NCI-H526 (cell line): ENCODE measurements around the gene ACAD9.
"Not testable (repeated sequence)": the region's sequence is repeated elsewhere in the genome, so short reads cannot be mapped to it uniquely, and the experiment has no call there.

ENCODE experiments used
- DNase-seq, 2 experiments: peaks; one replicate each; lab custom pipeline; 2025; lab: John Stamatoyannopoulos, UW

ACAD9 gene

DNA sequence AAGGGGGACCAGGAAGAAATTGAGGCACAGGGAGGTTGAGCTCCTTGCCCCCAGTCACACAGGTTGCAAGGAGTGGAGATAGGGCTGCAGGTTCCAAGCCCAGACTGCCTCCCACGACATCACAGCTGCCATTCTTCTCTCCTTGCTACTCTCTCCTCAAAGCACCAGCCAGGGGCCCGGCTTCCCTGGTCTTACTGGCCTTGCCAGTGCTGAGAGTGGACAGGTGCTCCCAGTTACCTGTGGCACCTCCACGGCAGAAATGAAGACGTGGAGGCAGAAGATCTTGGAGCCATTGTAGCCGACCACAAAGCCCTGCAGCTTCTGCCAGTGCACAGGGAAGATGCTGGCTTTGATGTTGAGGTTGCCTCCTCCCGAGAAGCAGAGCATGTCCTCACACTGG lies 17.9 kb upstream of the ACAD9 start:
- DNase-seq: no peak

DNA sequence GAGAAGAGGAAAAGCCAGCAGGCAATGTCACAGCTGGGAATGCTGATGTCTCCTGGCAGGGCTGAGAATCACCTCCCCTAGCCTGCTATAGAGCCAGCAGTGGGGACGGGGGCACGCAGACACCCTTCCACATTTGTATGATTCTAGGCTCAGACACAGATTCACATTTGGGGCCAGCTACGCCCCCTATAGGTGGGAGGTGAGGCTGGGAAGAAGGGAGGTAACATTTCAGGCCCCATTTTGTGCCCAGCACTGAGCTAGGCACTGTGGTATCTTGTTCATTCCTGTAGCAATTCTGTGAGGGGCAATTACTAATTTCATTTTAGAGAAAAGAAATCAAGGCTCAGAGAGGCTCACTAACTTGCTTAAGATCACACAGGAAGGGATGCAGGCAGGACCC lies 15.9 kb upstream of the ACAD9 start:
- no peak for DNase-seq

DNA sequence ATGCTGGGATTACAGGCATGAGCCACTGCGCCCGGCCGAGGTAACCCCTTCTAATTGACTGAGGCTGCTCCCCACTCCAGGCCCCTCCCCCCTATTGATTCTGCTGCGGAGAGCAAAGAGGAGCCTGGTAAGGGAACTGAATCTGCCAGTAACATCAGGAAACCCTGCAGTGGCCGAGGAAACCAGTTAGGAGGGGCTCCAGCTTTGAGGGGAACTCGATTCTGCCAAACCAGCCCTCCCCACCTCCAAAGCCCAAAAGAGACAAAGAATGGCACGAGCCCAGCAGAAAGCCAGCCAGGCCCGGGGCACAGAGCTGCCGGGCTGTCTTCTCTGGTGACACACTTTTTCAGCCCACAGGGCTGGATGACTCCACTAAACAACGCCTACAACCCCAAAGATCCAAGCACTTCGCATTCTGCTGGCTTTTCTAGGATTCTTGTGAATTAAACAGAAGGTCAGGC lies 15.0 kb upstream of the ACAD9 start:
- DNase-seq: no peak

DNA sequence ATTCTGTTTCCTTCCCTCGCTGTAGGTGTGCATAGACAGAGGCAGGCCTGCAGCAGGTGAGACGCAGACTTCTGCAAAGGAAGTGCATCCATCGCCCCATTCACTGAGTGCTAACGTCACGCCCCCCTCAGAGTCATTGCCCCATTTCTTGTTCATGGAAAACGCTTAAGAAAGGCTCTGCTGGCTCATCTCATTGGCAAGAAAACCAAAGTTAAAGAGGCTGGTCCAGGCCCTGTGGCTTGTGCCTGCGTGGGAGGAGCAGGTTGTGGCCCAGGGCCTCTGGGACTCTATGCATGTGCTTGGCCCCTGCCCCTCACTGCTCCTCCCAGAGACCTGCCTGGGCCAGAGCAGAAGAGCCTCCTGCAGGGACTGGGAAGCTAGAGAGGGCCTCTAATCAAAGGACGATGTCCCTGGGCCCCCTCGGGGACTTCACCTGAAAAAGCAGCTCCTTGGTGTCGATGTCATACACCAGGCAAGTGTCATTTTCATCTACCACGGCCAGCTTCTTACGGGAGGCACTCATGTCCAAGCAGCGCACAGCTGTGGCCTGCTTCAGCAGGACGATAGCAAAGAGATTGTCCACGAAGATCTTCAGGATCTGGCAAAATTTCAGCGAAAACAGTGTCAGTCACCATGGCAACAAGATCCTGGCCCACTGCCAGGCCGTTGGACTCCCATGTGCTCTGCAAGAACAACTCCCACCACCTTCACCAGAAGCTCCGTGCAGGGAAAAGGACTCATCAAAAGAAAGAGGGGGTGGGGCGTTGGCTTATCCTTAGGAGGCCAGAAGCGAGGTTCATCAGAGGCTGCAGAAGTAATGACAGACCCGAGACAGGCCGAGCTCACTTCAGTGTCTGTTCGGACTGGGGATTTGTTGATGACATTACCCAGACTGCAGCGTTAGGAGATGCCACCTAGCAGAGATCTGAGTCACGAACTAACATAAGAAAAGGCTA lies 14.3 kb upstream of the ACAD9 start:
- DNase-seq: not testable (repeated sequence)

DNA sequence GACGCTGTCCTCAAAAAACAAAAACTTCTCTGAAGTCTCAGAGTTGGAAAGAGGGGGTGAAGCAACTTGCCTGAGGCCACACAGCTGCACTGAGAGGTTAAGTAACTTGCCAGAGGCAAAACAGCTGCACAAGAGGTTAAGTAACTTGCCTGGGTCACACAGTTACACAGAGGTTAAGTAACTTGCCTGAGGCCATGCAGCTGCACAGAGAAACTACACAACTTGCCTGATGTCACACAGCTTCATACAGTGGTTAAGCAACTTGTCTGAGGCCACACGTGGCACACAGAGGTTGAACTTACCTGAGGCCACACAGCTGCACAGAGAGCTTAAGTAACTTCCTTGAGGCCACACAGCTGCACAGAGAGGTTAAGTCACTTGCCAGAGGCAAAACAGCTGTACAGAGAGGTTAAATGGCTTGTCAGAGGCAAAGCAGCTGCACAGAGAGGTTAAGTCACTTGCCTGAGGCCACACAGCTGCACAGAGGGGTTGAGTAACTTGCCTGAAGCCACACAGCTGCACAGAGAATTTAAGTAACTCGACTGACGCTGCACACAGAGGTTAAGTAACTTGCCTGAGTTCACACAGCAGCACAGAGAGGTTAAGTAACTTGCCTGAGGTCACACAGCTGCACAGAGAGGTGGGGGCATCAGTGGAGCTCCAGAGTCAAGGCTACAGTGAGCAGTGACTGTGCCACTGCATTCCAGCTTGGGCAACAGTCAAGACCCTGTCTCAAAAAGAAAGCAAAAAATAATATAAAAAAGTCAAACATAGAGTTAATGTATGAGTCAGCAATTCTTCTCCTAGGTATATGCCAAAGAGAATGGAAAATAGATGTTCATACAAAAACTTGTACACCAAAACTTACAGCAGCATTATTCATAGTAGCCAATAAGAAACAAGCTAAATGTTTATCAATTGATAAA lies 12.0 kb upstream of the ACAD9 start:
- DNase-seq: no peak

DNA sequence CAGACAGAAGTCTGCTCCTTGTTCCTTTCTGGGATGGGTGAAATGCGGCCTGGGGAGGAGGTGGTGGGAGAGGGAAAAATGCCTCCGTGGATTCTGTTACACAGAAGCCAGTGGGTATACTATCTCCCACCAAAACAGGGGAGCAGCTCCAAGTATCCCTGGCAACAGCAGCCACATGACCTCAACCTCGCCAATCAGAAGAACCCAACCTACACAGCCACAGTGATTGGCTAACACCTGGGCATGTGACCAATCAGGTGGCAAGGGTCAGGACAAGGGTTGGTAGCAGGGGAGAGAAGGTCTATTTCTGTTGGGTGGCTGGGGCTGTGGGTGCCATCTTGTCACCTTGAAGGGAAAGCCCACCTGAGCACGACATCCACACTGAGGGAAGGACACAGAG lies 9.1 kb upstream of the ACAD9 start:
- no peak for DNase-seq

DNA sequence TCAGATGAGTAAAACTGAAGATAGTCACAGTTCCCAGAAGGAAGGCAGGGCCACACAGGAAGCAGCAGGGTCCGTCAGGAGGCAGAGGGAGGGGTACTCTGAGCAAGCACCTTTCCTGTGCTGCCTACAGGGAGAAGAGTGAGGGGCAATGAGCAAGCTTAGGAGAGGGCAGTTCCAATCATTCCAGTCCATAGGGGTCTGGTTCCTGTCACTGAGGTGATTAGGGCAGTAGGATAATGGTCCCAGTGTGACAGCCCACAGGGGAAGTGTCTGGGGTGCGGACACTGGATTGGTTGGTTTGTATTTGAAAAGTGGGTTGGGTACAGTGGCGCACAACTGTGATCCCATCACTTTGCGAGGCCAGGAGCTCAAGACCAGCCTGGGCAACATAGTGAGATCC lies 7.1 kb upstream of the ACAD9 start:
- DNase-seq: no peak

DNA sequence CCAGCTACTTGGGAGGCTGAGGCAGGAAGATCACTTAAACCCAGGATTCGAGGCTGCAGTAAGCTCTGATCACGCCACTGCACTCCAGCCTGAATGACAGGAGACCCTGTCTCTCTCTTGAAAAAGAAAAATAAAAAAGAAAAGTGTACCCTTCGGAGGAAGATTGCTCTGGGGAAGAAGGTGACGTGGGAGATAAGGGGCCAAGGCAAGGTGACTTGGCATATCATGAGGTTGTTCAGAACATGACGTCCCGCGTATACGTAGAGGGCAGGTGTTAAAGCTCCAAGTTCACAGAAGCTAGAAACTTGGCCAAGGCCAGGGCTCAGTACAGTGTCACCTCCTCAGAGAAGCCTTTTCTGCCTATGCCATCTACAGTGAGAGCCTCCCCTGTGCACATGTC lies 6.7 kb upstream of the ACAD9 start:
- DNase-seq: no peak

DNA sequence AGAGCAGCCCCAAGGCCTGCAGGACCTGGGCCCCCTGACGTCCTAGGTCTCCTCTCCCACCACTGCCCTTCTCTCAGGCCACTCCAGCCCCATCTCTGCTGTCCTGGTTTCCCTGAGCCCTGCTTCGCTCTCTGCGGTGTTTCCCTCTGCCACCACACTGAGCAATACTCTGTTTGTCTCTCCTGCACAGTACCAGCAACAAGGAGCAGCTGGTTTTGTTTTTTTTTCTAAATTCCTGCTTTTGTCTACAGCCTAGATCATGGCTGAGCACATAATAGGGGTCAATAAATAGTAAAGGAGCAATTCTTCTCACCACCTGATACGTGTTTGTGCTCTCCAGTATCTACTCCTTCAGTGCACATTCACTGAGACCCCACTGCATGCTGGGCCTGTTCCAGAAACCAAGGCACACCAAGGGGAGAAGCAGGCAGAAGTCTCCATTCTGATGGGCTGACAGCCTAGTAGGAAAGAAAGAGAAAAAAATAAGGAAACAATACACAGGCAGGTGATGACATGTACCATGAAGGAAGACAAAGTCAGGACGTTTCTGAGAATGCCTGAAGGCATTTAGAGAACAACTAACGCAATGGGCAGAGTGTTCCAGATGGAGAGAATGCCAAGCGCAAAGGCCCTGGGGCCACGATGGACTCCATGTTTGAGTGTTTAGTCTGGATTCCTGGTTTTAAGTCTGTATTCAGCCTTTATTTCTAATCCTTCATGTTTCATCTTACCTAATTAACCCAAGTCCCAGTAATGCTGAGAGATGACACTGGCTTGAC lies 6.0 kb upstream of the ACAD9 start:
- DNase-seq: no peak

DNA sequence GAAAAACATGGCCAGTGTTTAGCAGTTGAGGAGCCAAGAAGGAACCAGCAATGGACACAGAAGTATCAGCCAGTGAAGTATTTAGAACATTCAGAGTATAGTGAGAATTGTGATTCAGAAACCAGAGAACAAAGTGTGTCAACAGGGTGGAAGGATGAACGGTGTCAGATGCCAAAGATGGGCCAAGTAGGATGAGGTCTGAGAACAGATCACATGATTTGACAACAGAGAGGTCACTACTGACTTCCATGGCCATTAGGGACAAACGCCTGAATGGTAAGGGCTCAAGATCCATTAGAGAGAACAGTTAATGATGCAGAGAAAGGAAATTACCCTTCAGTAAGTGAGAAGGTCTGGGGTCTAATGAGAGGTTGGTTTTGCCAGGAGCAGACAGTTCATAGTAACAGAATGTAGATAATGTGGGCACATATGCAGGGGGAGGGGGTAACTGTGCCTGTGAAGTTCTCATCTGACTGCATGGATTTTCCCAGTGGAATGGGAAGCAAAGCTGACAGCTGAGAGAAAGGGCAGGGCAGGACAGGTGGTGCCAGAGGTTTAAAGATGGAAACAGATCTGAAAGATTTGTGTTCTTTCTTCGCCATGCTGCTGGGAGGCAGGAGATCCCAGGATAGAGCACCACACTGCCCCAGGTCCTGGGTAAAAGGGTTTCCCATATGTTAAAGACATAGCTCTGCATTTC lies 4.8 kb upstream of the ACAD9 start:
- no peak for DNase-seq

DNA sequence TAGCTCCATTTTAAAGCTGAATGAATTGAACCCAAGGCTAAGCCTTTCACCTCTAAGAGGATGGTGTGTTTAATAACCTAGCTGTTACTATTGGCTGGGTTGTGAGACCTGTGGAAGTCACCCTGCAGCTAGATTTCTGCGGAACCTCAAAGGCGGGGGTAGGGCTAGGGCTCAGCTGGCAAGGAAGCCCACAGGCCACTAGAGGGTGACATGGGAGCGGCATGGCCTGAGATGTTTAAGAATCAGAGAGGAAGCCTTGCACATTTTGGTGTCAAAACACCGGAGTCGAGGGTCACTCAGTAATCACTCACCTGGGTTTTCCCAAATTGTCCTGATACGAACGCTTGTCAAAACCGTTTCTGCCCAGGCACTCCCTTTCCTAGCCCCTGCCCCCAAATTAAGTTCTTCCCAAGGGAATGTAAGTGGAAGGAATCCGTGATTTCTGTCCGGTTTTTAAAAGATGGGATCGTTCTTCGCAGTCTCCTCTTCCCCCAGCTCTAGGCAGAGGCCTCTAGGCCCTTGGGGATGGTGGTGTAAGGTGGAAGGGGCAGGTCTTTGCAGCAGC lies 3.8 kb upstream of the ACAD9 start:
- DNase-seq: peak; percentile 18 to 60

DNA sequence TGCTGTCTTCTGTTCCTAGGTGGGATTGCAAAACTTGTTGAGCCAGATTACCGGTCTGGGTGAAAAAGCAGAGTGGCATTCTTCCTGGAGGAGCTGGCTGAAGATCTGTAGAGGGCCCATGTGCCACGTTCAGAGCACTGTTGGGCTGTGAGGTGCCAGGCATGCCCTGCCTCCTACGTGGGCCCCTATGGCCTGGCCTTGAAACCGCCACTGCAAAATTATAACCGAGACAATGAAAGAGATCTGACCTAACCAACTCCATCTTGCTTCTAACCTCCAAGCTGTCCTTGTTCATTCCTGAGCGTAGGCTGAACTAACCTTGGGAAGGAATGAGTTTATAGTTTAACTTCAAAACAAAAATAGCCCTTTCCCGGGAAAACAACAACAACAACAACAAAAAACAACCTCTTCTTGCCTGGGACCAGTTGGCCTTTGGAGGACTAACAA lies 1.4 kb upstream of the ACAD9 start:
- no peak for DNase-seq

DNA sequence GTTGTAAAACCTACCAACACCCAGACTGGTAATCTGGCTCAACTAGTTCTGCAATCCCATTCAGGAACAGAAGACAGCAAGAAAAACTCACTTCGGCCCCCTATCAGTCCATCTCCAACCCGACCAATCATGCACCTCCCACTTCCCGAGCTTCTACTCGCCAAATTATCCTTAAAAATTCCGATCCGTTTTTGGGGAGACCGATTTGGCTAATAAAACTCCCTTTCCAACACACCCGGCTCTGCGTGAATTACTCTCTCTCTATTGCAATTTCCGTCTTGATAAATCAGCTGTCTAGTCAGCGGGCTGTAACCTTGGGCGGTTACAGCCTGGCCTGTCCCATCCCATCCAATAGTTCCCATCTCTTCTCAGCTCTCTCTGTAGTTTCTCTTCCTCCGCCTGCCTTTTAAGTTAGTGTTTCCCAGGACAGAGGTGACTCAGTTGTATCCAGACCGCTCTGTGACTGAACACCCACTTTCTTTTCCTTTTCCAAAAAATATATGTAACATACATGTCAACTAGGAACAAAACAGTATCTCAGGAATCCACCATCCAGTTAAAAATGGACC lies 780 bp upstream of the ACAD9 start:
- peak in 1 of 2 experiments; percentile 49 for DNase-seq

DNA sequence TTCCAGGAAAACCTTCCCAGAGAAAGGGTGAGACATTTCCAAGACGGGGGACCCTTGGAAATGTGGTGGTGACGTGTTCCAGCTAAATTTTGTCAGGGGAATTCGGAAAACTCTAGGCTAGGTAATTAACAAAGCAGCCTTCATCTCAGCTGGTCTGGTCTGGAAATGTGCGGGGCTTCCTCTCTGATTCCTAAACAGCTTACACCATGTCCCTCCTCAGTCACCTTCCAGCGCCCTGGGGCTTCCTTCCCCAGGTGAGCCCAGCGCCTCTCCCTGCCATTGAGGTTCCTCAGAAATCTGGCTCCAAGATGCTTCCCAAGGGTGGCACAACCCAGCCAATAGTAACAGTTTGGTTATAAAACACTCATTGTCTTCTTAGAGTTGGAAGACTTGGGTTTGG lies 571 bp downstream of the ACAD9 start:
- peak in 1 of 2 experiments; percentile 40 for DNase-seq

DNA sequence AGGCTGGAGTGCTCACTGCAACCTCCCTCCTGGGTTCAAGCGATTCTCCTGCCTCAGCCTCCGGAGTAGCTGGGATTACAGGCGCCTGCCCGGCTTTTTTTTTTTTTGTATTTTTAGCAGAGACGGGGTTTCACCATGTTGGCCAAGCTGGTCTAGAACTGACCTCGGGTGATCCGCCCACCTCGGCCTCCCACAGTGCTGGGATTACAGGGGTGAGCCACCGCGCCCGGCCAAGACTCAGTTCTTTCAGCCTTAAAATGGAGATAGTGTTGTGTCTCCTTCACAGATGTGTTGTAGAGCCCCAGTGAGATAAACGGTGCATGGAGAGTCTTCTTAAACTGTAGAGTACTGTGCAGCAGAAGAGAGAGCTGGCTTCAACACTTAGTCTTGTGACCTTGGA lies 1.0 kb downstream of the ACAD9 start:
- DNase-seq: not testable (repeated sequence)

DNA sequence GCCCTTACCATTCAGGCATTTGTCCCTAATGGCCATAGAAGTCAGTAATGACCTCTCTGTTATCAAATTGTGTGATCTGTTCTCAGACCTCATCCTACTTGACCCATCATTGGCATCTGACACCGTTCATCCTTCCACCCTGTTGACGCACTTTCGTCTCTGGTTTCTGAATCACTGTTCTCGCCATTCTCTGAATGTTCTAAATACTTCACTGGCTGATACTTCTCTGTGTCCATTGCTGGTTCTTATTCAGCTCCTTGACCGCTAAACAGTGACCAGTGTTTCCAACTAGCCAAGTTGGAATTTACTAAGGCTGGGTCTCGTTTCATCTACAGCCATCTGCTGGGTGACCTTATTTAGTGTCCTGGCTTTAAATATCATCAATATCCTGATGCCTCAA lies 2.2 kb downstream of the ACAD9 start:
- no peak for DNase-seq

DNA sequence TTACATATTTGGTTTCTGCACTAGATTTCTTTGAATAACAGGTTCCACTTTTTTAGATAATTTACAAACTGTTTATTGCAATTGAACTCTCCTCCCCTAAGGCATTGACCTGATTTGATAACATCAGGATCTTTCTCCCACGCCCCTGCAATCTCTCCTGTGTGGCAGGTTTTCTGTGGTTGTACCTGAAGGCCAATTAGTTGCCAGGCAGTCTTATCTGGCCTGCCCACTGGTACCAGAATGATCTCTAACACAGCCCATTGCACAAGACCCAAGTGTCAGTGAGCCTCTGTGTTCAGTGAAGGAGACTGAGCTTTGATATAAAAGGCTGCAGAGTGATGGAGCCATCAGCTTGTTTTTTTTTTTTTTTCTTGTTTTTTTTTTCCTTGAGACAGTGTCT lies 3.3 kb downstream of the ACAD9 start:
- DNase-seq: no peak

DNA sequence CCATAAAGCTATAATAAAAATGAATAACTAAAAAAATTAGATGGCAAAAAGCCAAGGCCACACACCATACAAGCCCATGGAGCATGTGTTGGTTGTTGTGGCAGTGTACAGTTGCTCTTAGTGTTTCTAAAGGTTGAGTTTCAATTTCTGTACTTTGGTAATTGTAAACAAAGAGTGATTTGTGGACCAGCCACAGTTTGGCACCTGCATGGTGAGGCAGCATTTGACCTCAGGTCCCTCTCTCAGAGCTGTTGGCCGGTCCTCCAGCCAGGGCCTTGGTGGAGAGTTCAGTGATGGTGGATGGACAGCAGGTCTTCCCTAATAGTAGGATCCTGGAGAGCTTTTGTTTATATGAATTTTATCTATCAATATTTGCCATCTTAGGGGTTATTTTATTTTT lies 5.6 kb downstream of the ACAD9 start:
- no peak for DNase-seq

DNA sequence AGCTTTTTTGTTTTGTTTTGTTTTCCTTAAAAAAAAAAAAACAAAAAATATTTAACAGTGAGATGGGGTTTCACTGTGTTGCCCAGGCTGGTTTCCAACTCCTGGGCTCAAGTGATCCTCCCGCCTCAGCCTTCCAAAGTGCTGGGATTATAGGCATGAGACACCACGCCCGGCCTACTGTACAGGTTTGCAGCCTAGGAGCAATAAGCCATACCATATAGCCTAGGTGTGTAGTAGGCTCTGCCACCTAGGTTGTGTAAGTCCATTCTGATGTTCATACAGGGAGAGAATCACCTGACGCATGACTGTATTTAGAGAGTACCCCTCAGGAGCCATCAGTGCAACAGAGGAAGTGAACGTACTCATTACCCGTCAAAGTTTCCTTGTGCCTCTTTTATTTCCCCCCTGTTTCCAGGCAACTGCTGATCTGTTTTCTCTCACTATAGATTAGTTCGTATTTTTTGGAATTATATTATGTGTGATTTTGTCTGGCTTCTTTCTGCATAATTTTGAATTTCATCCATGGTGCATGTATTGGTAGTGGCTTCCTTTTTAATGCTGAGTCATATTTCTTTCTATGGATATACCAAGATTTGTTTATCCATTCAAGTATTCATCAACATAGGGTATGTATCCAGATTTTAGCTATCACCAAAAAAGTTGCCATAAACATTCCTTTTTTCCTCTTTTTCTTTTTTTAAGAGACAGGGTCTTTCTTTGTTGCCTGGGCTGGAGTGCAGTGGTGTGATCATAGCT lies 9.9 kb downstream of the ACAD9 start:
- DNase-seq: no peak
